Stomach (tissue), 4 donors: Measurements from ENCODE around the gene STX18.

Source experiments
- EP300 ChIP-seq: sonication (generic); formaldehyde crosslinking; IDR thresholded peaks from one replicate; pipeline ENCODE4 v1.6.1; 2017; ENCODE audit warnings: antibody characterized with exemption
- POLR2A ChIP-seq, 4 donors: fragments of 450-650 bp; IDR thresholded peaks; one replicate each; pipeline ENCODE4 v1.6.1; 2016; ENCODE audit warnings: antibody characterized with exemption in 4 of 4, control low read depth in 2 of 4, mild to moderate bottlenecking in 1 of 4, moderate library complexity in 1 of 4
- POLR2AphosphoS5 ChIP-seq, 3 donors: sonication (generic); formaldehyde crosslinking; IDR thresholded peaks; one replicate each; pipeline ENCODE4 v1.6.1; 2016; ENCODE audit warnings: antibody characterized with exemption in 3 of 3
- TF ChIP-seq, protein P1 (sequence below), 7 experiments: fragments of 450-650 bp in 4 of 7; fragments of 200-600 bp in 3 of 7; sonication (generic) in 3 of 7; IDR thresholded peaks; one replicate each; pipeline ENCODE4 v1.5.1; 2016 to 2019; ENCODE audit warnings: antibody characterized with exemption in 7 of 7, control low read depth in 2 of 7, mild to moderate bottlenecking in 1 of 7

DNA sequence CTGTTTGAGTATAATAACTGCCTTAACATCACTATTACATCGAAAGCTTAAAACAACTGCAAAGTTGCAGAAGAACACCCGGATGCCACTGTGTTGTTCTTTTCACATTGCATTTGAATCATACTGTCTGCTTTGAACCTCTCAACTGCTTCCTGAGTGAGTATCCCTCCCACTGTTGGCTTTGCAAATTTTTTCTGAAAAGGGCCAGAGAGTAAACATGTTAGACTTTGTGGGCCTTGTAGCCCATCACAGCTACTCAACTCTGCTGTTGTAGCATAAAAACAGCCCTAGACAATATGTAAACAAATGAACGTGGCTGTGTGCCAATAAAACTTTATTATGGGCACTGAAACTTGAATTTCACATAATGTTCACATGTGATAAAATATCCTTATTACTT is 78.9 kb downstream of the STX18 start:
- TF ChIP-seq, protein P1, sequence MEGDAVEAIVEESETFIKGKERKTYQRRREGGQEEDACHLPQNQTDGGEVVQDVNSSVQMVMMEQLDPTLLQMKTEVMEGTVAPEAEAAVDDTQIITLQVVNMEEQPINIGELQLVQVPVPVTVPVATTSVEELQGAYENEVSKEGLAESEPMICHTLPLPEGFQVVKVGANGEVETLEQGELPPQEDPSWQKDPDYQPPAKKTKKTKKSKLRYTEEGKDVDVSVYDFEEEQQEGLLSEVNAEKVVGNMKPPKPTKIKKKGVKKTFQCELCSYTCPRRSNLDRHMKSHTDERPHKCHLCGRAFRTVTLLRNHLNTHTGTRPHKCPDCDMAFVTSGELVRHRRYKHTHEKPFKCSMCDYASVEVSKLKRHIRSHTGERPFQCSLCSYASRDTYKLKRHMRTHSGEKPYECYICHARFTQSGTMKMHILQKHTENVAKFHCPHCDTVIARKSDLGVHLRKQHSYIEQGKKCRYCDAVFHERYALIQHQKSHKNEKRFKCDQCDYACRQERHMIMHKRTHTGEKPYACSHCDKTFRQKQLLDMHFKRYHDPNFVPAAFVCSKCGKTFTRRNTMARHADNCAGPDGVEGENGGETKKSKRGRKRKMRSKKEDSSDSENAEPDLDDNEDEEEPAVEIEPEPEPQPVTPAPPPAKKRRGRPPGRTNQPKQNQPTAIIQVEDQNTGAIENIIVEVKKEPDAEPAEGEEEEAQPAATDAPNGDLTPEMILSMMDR (IDR thresholded peaks at IDR 0.05), result no peak
- TF ChIP-seq EP300 (no peak), POLR2A (IDR thresholded peaks at IDR 0.05) (no peak), POLR2AphosphoS5 (IDR thresholded peaks at IDR 0.05) (no peak)
